HepG2 (cell line): Measurements from ENCODE around the gene TRAPPC12. TPM values are rescaled to one million over a fixed set of nuclear protein-coding genes. Genes with fewer than 3 reads are reported as not detected.
A peak's percentile ranks its signal among the peaks of the same experiment; 100 is the strongest.

Source experiments
- ADNP ChIP-seq: sonication (generic); formaldehyde crosslinking; IDR thresholded peaks from 2 replicates; pipeline ENCODE4 v1.4.0; 2020; ENCODE audit warnings: missing genetic modification reagents
- ARNT2 ChIP-seq: sonication (generic); formaldehyde crosslinking; IDR thresholded peaks from 2 replicates; pipeline ENCODE4 v1.8.0; 2022; ENCODE audit warnings: mild to moderate bottlenecking, low read depth, missing genetic modification reagents, moderate library complexity
- HDAC1 ChIP-seq: sonication (generic); formaldehyde crosslinking; IDR thresholded peaks from 2 replicates; pipeline ENCODE4 v1.5.1; 2020; ENCODE audit warnings: mild to moderate bottlenecking, missing genetic modification reagents
- JUND ChIP-seq: sonication (generic); formaldehyde crosslinking; IDR thresholded peaks from 2 replicates; pipeline ENCODE4 v1.8.0; 2022; ENCODE audit warnings: mild to moderate bottlenecking, missing genetic modification reagents
- PHF21A ChIP-seq: sonication (generic); formaldehyde crosslinking; IDR thresholded peaks from 2 replicates; pipeline ENCODE4 v1.5.0; 2020; ENCODE audit warnings: mild to moderate bottlenecking, missing genetic modification reagents
- ZEB1 ChIP-seq: IDR thresholded peaks from 2 replicates; pipeline ENCODE4 v1.6.1; 2012; ENCODE audit warnings: mild to moderate bottlenecking, low read depth, inconsistent platforms; ENCODE audit not compliant: insufficient replicate concordance
- ZMAT3 ChIP-seq: sonication (generic); formaldehyde crosslinking; conservative IDR thresholded peaks from 2 replicates; pipeline ENCODE4 v1.7.0; 2021; ENCODE audit warnings: missing genetic modification reagents
- ZMYM3 ChIP-seq: sonication (generic); formaldehyde crosslinking; IDR thresholded peaks from 2 replicates; pipeline ENCODE4 v1.5.1; 2020; ENCODE audit warnings: mild to moderate bottlenecking, missing genetic modification reagents
- ZNF614 ChIP-seq: IDR thresholded peaks from 2 replicates; pipeline ENCODE4 v1.6.1; 2018; ENCODE audit warnings: missing biosample characterization, missing genetic modification reagents, inconsistent platforms, borderline replicate concordance
- polyA plus RNA-seq, 8 experiments: library from polyadenylated mRNA; depleted of rRNA in 3 of 8; stranded (reverse) in 7 of 8; unstranded in 1 of 8; fragments of >200 nt; fragmentation: Illumina TruSeq in 4 of 8; extraction: Trizol in 4 of 8; gene quantifications; 2 replicates each; pipeline versions ENCODE4 v1.2.1 to v1.2.3, GENCODE V29; 2011 to 2016; ENCODE audit warnings: low read depth in 4 of 8, missing spikeins in 1 of 8, mixed read lengths in 1 of 8; ENCODE audit not compliant: insufficient read depth in 1 of 8
- total RNA-seq, 5 experiments: library from RNA; depleted of rRNA; stranded (reverse); fragments of >200 nt; fragmentation: Illumina TruSeq; extraction: Trizol; gene quantifications; 2 replicates each; pipeline ENCODE4 v1.2.3, GENCODE V29; 2016; ENCODE audit warnings: low read depth in 1 of 5
- TF ChIP-seq, protein P1 (sequence below): IDR thresholded peaks from 2 replicates; pipeline ENCODE4 v1.6.1; 2016; ENCODE audit warnings: missing compliant biosample characterization, missing genetic modification reagents, borderline replicate concordance
- TF ChIP-seq, protein P2 (sequence below): sonication (generic); formaldehyde crosslinking; IDR thresholded peaks from 2 replicates; pipeline ENCODE4 v1.8.1; 2023; ENCODE audit warnings: mild to moderate bottlenecking, missing genetic modification reagents
- TF ChIP-seq, protein P3 (sequence below): sonication (generic); formaldehyde crosslinking; IDR thresholded peaks from 2 replicates; pipeline ENCODE4 v1.5.1; 2020; ENCODE audit warnings: mild to moderate bottlenecking, missing genetic modification reagents, moderate library complexity
- TF ChIP-seq, protein P4 (sequence below): sonication (generic); formaldehyde crosslinking; IDR thresholded peaks from 2 replicates; pipeline ENCODE4 v1.4.0; 2020; ENCODE audit warnings: mild to moderate bottlenecking, missing genetic modification reagents, borderline replicate concordance
- TF ChIP-seq, protein P5 (sequence below): sonication (generic); formaldehyde crosslinking; IDR thresholded peaks from 2 replicates; pipeline ENCODE4 v1.4.0; 2020; ENCODE audit warnings: mild to moderate bottlenecking, missing genetic modification reagents
- TF ChIP-seq, protein P6 (sequence below): sonication (generic); formaldehyde crosslinking; conservative IDR thresholded peaks from 2 replicates; pipeline ENCODE4 v1.8.0; 2022; ENCODE audit warnings: mild to moderate bottlenecking, moderate library complexity, missing genetic modification reagents

Gene TRAPPC12
- total and polyA plus RNA-seq, 2 of the 13 experiments (the other 11 are each of a cell fraction or from before 2014, with no cell fraction given) = 46.4 to 97.7 TPM

DNA sequence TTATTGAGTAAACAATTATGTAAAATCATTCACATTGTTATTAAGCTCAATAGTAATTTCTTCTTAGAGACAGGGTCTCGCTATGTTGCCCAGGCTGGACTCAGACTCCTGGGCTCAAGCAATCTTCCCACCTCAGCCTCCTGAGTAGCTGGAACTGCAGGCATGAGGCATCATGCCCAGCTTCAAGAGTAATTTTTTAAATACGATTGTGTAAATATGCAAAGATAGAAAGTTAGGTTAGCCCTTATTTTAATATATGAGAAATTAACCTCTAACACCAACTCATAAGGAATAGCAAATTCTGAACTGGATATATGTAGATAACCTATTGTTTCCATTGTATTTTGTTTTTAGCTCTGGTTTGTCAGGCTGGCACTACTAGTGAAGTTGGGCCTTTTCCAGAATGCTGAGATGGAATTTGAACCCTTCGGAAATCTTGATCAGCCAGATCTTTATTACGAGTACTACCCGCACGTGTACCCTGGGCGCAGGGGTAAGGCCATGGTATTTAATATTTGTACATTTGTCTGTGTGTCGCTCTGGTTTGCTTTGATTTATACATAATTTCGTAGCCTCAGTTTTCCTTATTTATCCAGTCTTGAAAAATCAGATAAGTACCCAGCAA, 44.8 kb downstream of the TRAPPC12 start (continued):
- TF ChIP-seq, protein P1, sequence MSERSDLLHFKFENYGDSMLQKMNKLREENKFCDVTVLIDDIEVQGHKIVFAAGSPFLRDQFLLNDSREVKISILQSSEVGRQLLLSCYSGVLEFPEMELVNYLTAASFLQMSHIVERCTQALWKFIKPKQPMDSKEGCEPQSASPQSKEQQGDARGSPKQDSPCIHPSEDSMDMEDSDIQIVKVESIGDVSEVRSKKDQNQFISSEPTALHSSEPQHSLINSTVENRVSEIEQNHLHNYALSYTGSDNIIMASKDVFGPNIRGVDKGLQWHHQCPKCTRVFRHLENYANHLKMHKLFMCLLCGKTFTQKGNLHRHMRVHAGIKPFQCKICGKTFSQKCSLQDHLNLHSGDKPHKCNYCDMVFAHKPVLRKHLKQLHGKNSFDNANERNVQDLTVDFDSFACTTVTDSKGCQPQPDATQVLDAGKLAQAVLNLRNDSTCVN (CRISPR knock-in tag) = no peak
- no peak for TF ChIP-seq ADNP (CRISPR knock-in tag)
- no peak for TF ChIP-seq JUND (CRISPR knock-in tag)
- TF ChIP-seq HDAC1 (CRISPR knock-in tag) = 0 out of 2 replicates have a peak, but pooled peaks have one; percentile 1
- no peak for TF ChIP-seq ZNF614
- TF ChIP-seq, protein P2, sequence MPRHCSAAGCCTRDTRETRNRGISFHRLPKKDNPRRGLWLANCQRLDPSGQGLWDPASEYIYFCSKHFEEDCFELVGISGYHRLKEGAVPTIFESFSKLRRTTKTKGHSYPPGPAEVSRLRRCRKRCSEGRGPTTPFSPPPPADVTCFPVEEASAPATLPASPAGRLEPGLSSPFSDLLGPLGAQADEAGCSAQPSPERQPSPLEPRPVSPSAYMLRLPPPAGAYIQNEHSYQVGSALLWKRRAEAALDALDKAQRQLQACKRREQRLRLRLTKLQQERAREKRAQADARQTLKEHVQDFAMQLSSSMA (CRISPR knock-in tag) = 0 out of 2 replicates have a peak, but pooled peaks have one; percentile 21
- no peak for TF ChIP-seq ZMYM3
- TF ChIP-seq, protein P3, sequence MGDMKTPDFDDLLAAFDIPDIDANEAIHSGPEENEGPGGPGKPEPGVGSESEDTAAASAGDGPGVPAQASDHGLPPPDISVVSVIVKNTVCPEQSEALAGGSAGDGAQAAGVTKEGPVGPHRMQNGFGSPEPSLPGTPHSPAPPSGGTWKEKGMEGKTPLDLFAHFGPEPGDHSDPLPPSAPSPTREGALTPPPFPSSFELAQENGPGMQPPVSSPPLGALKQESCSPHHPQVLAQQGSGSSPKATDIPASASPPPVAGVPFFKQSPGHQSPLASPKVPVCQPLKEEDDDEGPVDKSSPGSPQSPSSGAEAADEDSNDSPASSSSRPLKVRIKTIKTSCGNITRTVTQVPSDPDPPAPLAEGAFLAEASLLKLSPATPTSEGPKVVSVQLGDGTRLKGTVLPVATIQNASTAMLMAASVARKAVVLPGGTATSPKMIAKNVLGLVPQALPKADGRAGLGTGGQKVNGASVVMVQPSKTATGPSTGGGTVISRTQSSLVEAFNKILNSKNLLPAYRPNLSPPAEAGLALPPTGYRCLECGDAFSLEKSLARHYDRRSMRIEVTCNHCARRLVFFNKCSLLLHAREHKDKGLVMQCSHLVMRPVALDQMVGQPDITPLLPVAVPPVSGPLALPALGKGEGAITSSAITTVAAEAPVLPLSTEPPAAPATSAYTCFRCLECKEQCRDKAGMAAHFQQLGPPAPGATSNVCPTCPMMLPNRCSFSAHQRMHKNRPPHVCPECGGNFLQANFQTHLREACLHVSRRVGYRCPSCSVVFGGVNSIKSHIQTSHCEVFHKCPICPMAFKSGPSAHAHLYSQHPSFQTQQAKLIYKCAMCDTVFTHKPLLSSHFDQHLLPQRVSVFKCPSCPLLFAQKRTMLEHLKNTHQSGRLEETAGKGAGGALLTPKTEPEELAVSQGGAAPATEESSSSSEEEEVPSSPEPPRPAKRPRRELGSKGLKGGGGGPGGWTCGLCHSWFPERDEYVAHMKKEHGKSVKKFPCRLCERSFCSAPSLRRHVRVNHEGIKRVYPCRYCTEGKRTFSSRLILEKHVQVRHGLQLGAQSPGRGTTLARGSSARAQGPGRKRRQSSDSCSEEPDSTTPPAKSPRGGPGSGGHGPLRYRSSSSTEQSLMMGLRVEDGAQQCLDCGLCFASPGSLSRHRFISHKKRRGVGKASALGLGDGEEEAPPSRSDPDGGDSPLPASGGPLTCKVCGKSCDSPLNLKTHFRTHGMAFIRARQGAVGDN (CRISPR knock-in tag) = no peak
- no peak for TF ChIP-seq PHF21A (CRISPR knock-in tag)
- TF ChIP-seq, protein P4, sequence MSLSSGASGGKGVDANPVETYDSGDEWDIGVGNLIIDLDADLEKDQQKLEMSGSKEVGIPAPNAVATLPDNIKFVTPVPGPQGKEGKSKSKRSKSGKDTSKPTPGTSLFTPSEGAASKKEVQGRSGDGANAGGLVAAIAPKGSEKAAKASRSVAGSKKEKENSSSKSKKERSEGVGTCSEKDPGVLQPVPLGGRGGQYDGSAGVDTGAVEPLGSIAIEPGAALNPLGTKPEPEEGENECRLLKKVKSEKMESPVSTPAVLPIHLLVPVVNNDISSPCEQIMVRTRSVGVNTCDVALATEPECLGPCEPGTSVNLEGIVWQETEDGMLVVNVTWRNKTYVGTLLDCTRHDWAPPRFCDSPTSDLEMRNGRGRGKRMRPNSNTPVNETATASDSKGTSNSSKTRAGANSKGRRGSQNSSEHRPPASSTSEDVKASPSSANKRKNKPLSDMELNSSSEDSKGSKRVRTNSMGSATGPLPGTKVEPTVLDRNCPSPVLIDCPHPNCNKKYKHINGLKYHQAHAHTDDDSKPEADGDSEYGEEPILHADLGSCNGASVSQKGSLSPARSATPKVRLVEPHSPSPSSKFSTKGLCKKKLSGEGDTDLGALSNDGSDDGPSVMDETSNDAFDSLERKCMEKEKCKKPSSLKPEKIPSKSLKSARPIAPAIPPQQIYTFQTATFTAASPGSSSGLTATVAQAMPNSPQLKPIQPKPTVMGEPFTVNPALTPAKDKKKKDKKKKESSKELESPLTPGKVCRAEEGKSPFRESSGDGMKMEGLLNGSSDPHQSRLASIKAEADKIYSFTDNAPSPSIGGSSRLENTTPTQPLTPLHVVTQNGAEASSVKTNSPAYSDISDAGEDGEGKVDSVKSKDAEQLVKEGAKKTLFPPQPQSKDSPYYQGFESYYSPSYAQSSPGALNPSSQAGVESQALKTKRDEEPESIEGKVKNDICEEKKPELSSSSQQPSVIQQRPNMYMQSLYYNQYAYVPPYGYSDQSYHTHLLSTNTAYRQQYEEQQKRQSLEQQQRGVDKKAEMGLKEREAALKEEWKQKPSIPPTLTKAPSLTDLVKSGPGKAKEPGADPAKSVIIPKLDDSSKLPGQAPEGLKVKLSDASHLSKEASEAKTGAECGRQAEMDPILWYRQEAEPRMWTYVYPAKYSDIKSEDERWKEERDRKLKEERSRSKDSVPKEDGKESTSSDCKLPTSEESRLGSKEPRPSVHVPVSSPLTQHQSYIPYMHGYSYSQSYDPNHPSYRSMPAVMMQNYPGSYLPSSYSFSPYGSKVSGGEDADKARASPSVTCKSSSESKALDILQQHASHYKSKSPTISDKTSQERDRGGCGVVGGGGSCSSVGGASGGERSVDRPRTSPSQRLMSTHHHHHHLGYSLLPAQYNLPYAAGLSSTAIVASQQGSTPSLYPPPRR (CRISPR knock-in tag) = 0 out of 2 replicates have a peak, but pooled peaks have one; percentile 18
- no peak for TF ChIP-seq ARNT2
- TF ChIP-seq ZEB1 = no peak
- TF ChIP-seq, protein P5, sequence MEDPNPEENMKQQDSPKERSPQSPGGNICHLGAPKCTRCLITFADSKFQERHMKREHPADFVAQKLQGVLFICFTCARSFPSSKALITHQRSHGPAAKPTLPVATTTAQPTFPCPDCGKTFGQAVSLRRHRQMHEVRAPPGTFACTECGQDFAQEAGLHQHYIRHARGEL (CRISPR knock-in tag) = no peak
- TF ChIP-seq, protein P6, sequence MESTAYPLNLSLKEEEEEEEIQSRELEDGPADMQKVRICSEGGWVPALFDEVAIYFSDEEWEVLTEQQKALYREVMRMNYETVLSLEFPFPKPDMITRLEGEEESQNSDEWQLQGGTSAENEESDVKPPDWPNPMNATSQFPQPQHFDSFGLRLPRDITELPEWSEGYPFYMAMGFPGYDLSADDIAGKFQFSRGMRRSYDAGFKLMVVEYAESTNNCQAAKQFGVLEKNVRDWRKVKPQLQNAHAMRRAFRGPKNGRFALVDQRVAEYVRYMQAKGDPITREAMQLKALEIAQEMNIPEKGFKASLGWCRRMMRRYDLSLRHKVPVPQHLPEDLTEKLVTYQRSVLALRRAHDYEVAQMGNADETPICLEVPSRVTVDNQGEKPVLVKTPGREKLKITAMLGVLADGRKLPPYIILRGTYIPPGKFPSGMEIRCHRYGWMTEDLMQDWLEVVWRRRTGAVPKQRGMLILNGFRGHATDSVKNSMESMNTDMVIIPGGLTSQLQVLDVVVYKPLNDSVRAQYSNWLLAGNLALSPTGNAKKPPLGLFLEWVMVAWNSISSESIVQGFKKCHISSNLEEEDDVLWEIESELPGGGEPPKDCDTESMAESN (CRISPR knock-in tag) = 0 out of 2 replicates have a peak, but pooled peaks have one; percentile 38
- no peak for TF ChIP-seq ZMAT3 (CRISPR knock-in tag)
